ENCODE data around the gene TFAP2C.
"Not testable (repeated sequence)": the region's sequence is repeated elsewhere in the genome, so short reads cannot be mapped to it uniquely, and the experiment has no call there.

TFAP2C gene

GRCh38 chr20:56614196-56614595, 14.9 kb upstream of the TFAP2C start:
- TF ChIP-seq CTCF (conservative IDR thresholded peaks at IDR 0.05; ENCODE audit: low read depth, low read length), result no peak
- no peaks in the 10 kb centered on the region for H3K79me2 ChIP-seq (ENCODE audit: insufficient read depth, low read depth)
- no peaks in the 10 kb centered on the region for H3K27me3 ChIP-seq (ENCODE audit: insufficient read depth, low read depth)
- H3K27ac ChIP-seq, result no peak overlapping the region
- H4K20me1 ChIP-seq (ENCODE audit: insufficient read depth), result no peaks in the 10 kb centered on the region
- no peak overlapping the region for H2AFZ ChIP-seq (ENCODE audit: low read depth)
- H3K4me2 ChIP-seq, result no peak overlapping the region
- H3K9ac ChIP-seq, result no peak overlapping the region
- no peaks in the 10 kb centered on the region for H3K4me1 ChIP-seq (ENCODE audit: low read depth, poor library complexity, severe bottlenecking)
- no peaks in the 10 kb centered on the region for H3K36me3 ChIP-seq (ENCODE audit: insufficient read depth)
- no peak overlapping the region for H3K4me3 ChIP-seq (IDR thresholded peaks at IDR 0.05; ENCODE audit: insufficient read depth, low read depth, low read length)

- H3K79me2 ChIP-seq (ENCODE audit: insufficient read depth, low read depth), result no peaks in the 10 kb centered on the region
- no peaks in the 10 kb centered on the region for H4K20me1 ChIP-seq (ENCODE audit: insufficient read depth)
- H3K27me3 ChIP-seq (ENCODE audit: insufficient read depth, low read depth), result no peaks in the 10 kb centered on the region
- H3K9ac ChIP-seq, result no peak overlapping the region
- TF ChIP-seq CTCF (conservative IDR thresholded peaks at IDR 0.05; ENCODE audit: low read depth, low read length), result no peak
- H3K4me2 ChIP-seq, result no peak overlapping the region
- H3K4me1 ChIP-seq (ENCODE audit: low read depth, poor library complexity, severe bottlenecking), result no peaks in the 10 kb centered on the region
- H3K27ac ChIP-seq, result no peak overlapping the region
- no peak overlapping the region for H3K4me3 ChIP-seq (IDR thresholded peaks at IDR 0.05; ENCODE audit: insufficient read depth, low read depth, low read length)
- no peaks in the 10 kb centered on the region for H3K36me3 ChIP-seq (ENCODE audit: insufficient read depth)
- no peak overlapping the region for H2AFZ ChIP-seq (ENCODE audit: low read depth)
These were observed 12.4 kb upstream of the TFAP2C start for GRCh38 chr20:56616716-56617115.

- no peak for TF ChIP-seq CTCF (conservative IDR thresholded peaks at IDR 0.05; ENCODE audit: low read depth, low read length)
- Histone ChIP-seq H3K9ac (no peak overlapping the region), H3K4me2 (no peak overlapping the region), H3K4me3 (IDR thresholded peaks at IDR 0.05; ENCODE audit: insufficient read depth, low read depth, low read length) (no peak overlapping the region), H3K27ac (no peak overlapping the region), H2AFZ (ENCODE audit: low read depth) (no peak overlapping the region), H3K79me2 (ENCODE audit: insufficient read depth, low read depth) (no peaks in the 10 kb centered on the region), H3K27me3 (ENCODE audit: insufficient read depth, low read depth) (no peaks in the 10 kb centered on the region), H3K4me1 (ENCODE audit: low read depth, poor library complexity, severe bottlenecking) (no peaks in the 10 kb centered on the region), H3K36me3 (ENCODE audit: insufficient read depth) (no peaks in the 10 kb centered on the region), H4K20me1 (ENCODE audit: insufficient read depth) (no peaks in the 10 kb centered on the region)
These were observed 11.6 kb upstream of the TFAP2C start for GRCh38 chr20:56617489-56617888.

- H3K27me3 ChIP-seq (ENCODE audit: insufficient read depth, low read depth), result no peaks in the 10 kb centered on the region
- no peak overlapping the region for H3K4me2 ChIP-seq
- TF ChIP-seq CTCF (conservative IDR thresholded peaks at IDR 0.05; ENCODE audit: low read depth, low read length), result no peak
- no peak overlapping the region for H3K27ac ChIP-seq
- no peaks in the 10 kb centered on the region for H3K4me1 ChIP-seq (ENCODE audit: low read depth, poor library complexity, severe bottlenecking)
- H3K4me3 ChIP-seq (IDR thresholded peaks at IDR 0.05; ENCODE audit: insufficient read depth, low read depth, low read length), result no peak overlapping the region
- no peak overlapping the region for H3K9ac ChIP-seq
- H3K36me3 ChIP-seq (ENCODE audit: insufficient read depth), result no peaks in the 10 kb centered on the region
- no peaks in the 10 kb centered on the region for H4K20me1 ChIP-seq (ENCODE audit: insufficient read depth)
- H3K79me2 ChIP-seq (ENCODE audit: insufficient read depth, low read depth), result no peaks in the 10 kb centered on the region
- no peak overlapping the region for H2AFZ ChIP-seq (ENCODE audit: low read depth)
These were observed 7.4 kb upstream of the TFAP2C start for GRCh38 chr20:56621730-56622129.

GRCh38 chr20:56623930-56624329, 5.2 kb upstream of the TFAP2C start:
- not testable (repeated sequence) for H3K4me3 ChIP-seq (IDR thresholded peaks at IDR 0.05; ENCODE audit: insufficient read depth, low read depth, low read length); H3K9ac ChIP-seq; H4K20me1 ChIP-seq (ENCODE audit: insufficient read depth); H3K27ac ChIP-seq; H3K27me3 ChIP-seq (ENCODE audit: insufficient read depth, low read depth); H3K4me1 ChIP-seq (ENCODE audit: low read depth, poor library complexity, severe bottlenecking); H2AFZ ChIP-seq (ENCODE audit: low read depth); H3K79me2 ChIP-seq (ENCODE audit: insufficient read depth, low read depth); H3K36me3 ChIP-seq (ENCODE audit: insufficient read depth); H3K4me2 ChIP-seq

All from KMS-11 (cell line).